T-cell (primary cell): ENCODE measurements around the gene ATP6V0E2. TPM values are rescaled to one million over a fixed set of nuclear protein-coding genes. Genes with fewer than 3 reads are reported as not detected.
A peak's percentile ranks its signal among the peaks of the same experiment; 100 is the strongest.

Experiments
- ATAC-seq, 4 experiments: fragments of 200-7000 bp in 3 of 4; fragments of 150-1000 bp in 1 of 4; cut with Tn5 transposase; replicated peaks in 1 of 4; 1 replicate in 3 of 4; 2 replicates in 1 of 4; pipeline ENCODE4 v1.10.0; 2021; ENCODE audit warnings: moderate library complexity in 3 of 4, mild to moderate bottlenecking in 2 of 4, moderate number of reproducible peaks in 1 of 4
- CTCF ChIA-PET, 2 donors: fragments of 300-600 bp; sonication (Branson Sonifier 250); formaldehyde crosslinking; loops; one replicate each; lab custom pipeline; 2022; ENCODE audit warnings: antibody characterized with exemption in 2 of 2; lab: Charles Lee
- POLR2A ChIA-PET, 2 donors: fragments of 300-600 bp; sonication (Branson Sonifier 250); formaldehyde crosslinking; loops; one replicate each; lab custom pipeline; 2022; ENCODE audit warnings: antibody characterized with exemption in 2 of 2; lab: Charles Lee
- DNase-seq, 35 experiments: peaks; one replicate each; pipeline versions ENCODE4 v3.0.0 to v3.0.0-alpha.2; 2013 to 2023
- H3K27ac ChIP-seq: one replicate; pipeline ENCODE4 v1.5.1; 2013; ENCODE audit warnings: low read length
- H3K27me3 ChIP-seq, 2 experiments: replicated peaks in 1 of 2; 1 replicate in 1 of 2; 2 replicates in 1 of 2; pipeline versions ENCODE4 v1.6.1 to v1.7.0; 2013; ENCODE audit warnings: low read length in 1 of 2, mixed read lengths in 1 of 2; ENCODE audit not compliant: control insufficient read depth in 2 of 2, insufficient read depth in 2 of 2; ENCODE audit errors: extremely low read depth in 1 of 2
- H3K36me3 ChIP-seq, 2 donors: 1 replicate in 1 of 2; 2 replicates in 1 of 2; pipeline versions ENCODE4 v1.6.1 to v1.7.0; 2013; ENCODE audit warnings: low read length in 1 of 2; ENCODE audit not compliant: control insufficient read depth in 2 of 2, insufficient read depth in 1 of 2; ENCODE audit errors: extremely low read depth in 1 of 2
- H3K4me1 ChIP-seq, 2 experiments: 1 replicate in 1 of 2; 2 replicates in 1 of 2; pipeline versions ENCODE4 v1.6.1 to v1.7.0; 2013; ENCODE audit warnings: low read length in 2 of 2, mixed read lengths in 1 of 2; ENCODE audit not compliant: insufficient read depth in 2 of 2, control insufficient read depth in 1 of 2; ENCODE audit errors: extremely low read depth in 1 of 2
- H3K4me3 ChIP-seq, 2 donors: 1 replicate in 1 of 2; 2 replicates in 1 of 2; pipeline versions ENCODE4 v1.5.1 to v1.7.0; 2013; ENCODE audit warnings: mild to moderate bottlenecking in 2 of 2, low read length in 1 of 2, moderate library complexity in 1 of 2; ENCODE audit not compliant: control insufficient read depth in 1 of 2; ENCODE audit errors: extremely low read depth in 1 of 2
- H3K9me3 ChIP-seq: 2 replicates; pipeline ENCODE4 v1.7.0; 2013
- H3K27ac Mint-ChIP-seq, 2 donors: one replicate each; pipeline ENCODE4 v1.8.0; 2020 to 2021; ENCODE audit warnings: mild to moderate bottlenecking in 2 of 2, mixed read lengths in 2 of 2
- H3K27me3 Mint-ChIP-seq, 2 donors: one replicate each; pipeline ENCODE4 v1.8.0; 2021 to 2022; ENCODE audit warnings: mixed read lengths in 2 of 2
- H3K36me3 Mint-ChIP-seq: one replicate; pipeline ENCODE4 v1.8.0; 2021; ENCODE audit warnings: mixed read lengths
- H3K4me1 Mint-ChIP-seq, 3 donors: one replicate each; pipeline ENCODE4 v1.8.0; 2020 to 2022; ENCODE audit warnings: mixed read lengths in 3 of 3, mild to moderate bottlenecking in 1 of 3
- H3K4me3 Mint-ChIP-seq, 3 donors: one replicate each; pipeline ENCODE4 v1.8.0; 2020 to 2022; ENCODE audit warnings: mild to moderate bottlenecking in 3 of 3, mixed read lengths in 3 of 3, moderate library complexity in 3 of 3
- H3K9me3 Mint-ChIP-seq, 3 donors: one replicate each; pipeline ENCODE4 v1.8.0; 2020 to 2022; ENCODE audit warnings: mixed read lengths in 3 of 3
- WGBS: methylation state at CpG from one replicate; pipeline ENCODE4 v1.1.5; 2013; ENCODE audit warnings: missing lambda C conversion rate; ENCODE audit not compliant: insufficient coverage; 5-methylcytosine and 5-hydroxymethylcytosine counted together
- total RNA-seq, 35 experiments: library from RNA in 6 of 35; stranded (reverse) in 6 of 35; fragments of 120-200 nt in 1 of 35; gene quantifications; one replicate each; pipeline versions ENCODE4 v1.2.1 to v1.2.4 and lab custom pipeline; 2013 to 2026

The ATP6V0E2 gene
- total RNA-seq, 5 donors from 2014 or later (not counting 1 experiment from before 2014, with no cell fraction given): 48.5 to 79.4 (median 63.9) TPM

GRCh38 chr7:149845257-149845980 lies 28.4 kb upstream of the ATP6V0E2 start:
- WGBS: 91% methylated on average over 3 of the region's 5 CpGs
- H3K4me3 ChIP-seq: no peak overlapping the region
- H3K27ac Mint-ChIP-seq: peak overlapping the region; percentile 58 to 71
- peaks cover 55 to 73% (median 63%) of the 10 kb centered on the region in 3 donors for H3K4me1 Mint-ChIP-seq
- no peak for DNase-seq
- H3K36me3 ChIP-seq: peaks cover 6 to 30% of the 10 kb centered on the region in 2 donors
- H3K9me3 ChIP-seq: no peaks in the 10 kb centered on the region
- H3K27me3 Mint-ChIP-seq: no peaks in the 10 kb centered on the region
- H3K4me3 Mint-ChIP-seq: peak overlapping the region in 1 of 3 donors; percentile 1
- peaks cover 16% of the 10 kb centered on the region for H3K36me3 Mint-ChIP-seq
- ATAC-seq: peak in 2 of 4 experiments; percentile 37 to 40
- H3K9me3 Mint-ChIP-seq: no peaks in the 10 kb centered on the region
- POLR2A ChIA-PET: no interaction called here
- H3K27me3 ChIP-seq: no peaks in the 10 kb centered on the region
- CTCF ChIA-PET: no interaction called here
- no peak overlapping the region for H3K27ac ChIP-seq
- H3K4me1 ChIP-seq: peaks cover 15 to 30% of the 10 kb centered on the region in 2 experiments

GRCh38 chr7:149846021-149846420 lies 27.7 kb upstream of the ATP6V0E2 start:
- H3K4me1 ChIP-seq: peaks cover 15 to 28% of the 10 kb centered on the region in 2 experiments
- ChIA-PET POLR2A (interaction anchor here in 1 of 2 donors (0.7 kb wide), 1 partner anchor 27 kb away, joined by 3 read pairs; no protein-coding TSS in a partner anchor), CTCF (no interaction called here)
- H3K9me3 Mint-ChIP-seq: no peaks in the 10 kb centered on the region
- H3K36me3 Mint-ChIP-seq: peaks cover 16% of the 10 kb centered on the region
- H3K4me1 Mint-ChIP-seq: peaks cover 53 to 75% (median 63%) of the 10 kb centered on the region in 3 donors
- H3K27me3 ChIP-seq: no peaks in the 10 kb centered on the region
- peak overlapping the region; percentile 58 to 71 for H3K27ac Mint-ChIP-seq
- peaks cover 6 to 31% of the 10 kb centered on the region in 2 donors for H3K36me3 ChIP-seq
- H3K27ac ChIP-seq: no peak overlapping the region
- H3K4me3 ChIP-seq: no peak overlapping the region
- no peak for DNase-seq
- H3K27me3 Mint-ChIP-seq: no peaks in the 10 kb centered on the region
- 97% methylated on average over 8 of the region's 9 CpGs for WGBS
- no peaks in the 10 kb centered on the region for H3K9me3 ChIP-seq
- peak overlapping the region in 1 of 3 donors; percentile 1 for H3K4me3 Mint-ChIP-seq
- no peak for ATAC-seq

- POLR2A ChIA-PET: interaction anchor here in 1 of 2 donors (0.7 kb wide), 1 partner anchor 26 kb away, joined by 3 read pairs; no protein-coding TSS in a partner anchor
- Mint-ChIP-seq H3K4me1 (peaks cover 48 to 71% (median 58%) of the 10 kb centered on the region in 3 donors), H3K9me3 (no peaks in the 10 kb centered on the region), H3K4me3 (peak overlapping the region in 1 of 3 donors; percentile 1), H3K27ac (peak overlapping the region in 1 of 2 donors; percentile 71), H3K36me3 (peaks cover 17% of the 10 kb centered on the region), H3K27me3 (no peaks in the 10 kb centered on the region)
- DNase-seq (no peak), ATAC-seq (no peak)
- Histone ChIP-seq H3K4me1 (peaks cover 15 to 28% of the 10 kb centered on the region in 2 experiments), H3K27ac (no peak overlapping the region), H3K4me3 (no peak overlapping the region), H3K27me3 (no peaks in the 10 kb centered on the region), H3K9me3 (no peaks in the 10 kb centered on the region), H3K36me3 (peaks cover 6 to 31% of the 10 kb centered on the region in 2 donors)
- 83% methylated on average over 1 of the region's 3 CpGs for WGBS
- CTCF ChIA-PET: interaction anchor here in 1 of 2 donors (0.6 kb wide), 1 partner anchor 1165 kb away, joined by 3 read pairs; no protein-coding TSS in a partner anchor
Measured at GRCh38 chr7:149846436-149847046, 27.2 kb upstream of the ATP6V0E2 start.

GRCh38 chr7:149849174-149849573 lies 24.6 kb upstream of the ATP6V0E2 start:
- H3K27ac ChIP-seq: no peak overlapping the region
- H3K27ac Mint-ChIP-seq: no peak overlapping the region
- no peaks in the 10 kb centered on the region for H3K9me3 ChIP-seq
- CTCF ChIA-PET: interaction anchor here (0.5 to 1.3 kb wide), 4 partner anchors 9 to 34 kb away, joined by 3 to 8 read pairs (median 4); no protein-coding TSS in a partner anchor
- H3K4me1 ChIP-seq: peaks cover 15 to 28% of the 10 kb centered on the region in 2 experiments
- no peaks in the 10 kb centered on the region for H3K27me3 Mint-ChIP-seq
- H3K4me1 Mint-ChIP-seq: peaks cover 42 to 57% (median 42%) of the 10 kb centered on the region in 3 donors
- ATAC-seq (no peak), DNase-seq (no peak)
- H3K4me3 Mint-ChIP-seq: peak overlapping the region in 1 of 3 donors; percentile 47
- WGBS: 83% methylated on average over 1 of the region's 6 CpGs
- POLR2A ChIA-PET: interaction anchor here (0.6 to 0.7 kb wide), 2 partner anchors 1114 to 1256 kb away, joined by 3 to 12 read pairs; no protein-coding TSS in a partner anchor
- peaks cover 28% of the 10 kb centered on the region for H3K36me3 Mint-ChIP-seq
- H3K9me3 Mint-ChIP-seq: no peaks in the 10 kb centered on the region
- H3K4me3 ChIP-seq: no peak overlapping the region
- H3K27me3 ChIP-seq: no peaks in the 10 kb centered on the region
- H3K36me3 ChIP-seq: peaks cover 6 to 39% of the 10 kb centered on the region in 2 donors

GRCh38 chr7:149850007-149850594 lies 23.7 kb upstream of the ATP6V0E2 start:
- H3K4me1 Mint-ChIP-seq: peaks cover 42 to 58% (median 42%) of the 10 kb centered on the region in 3 donors
- no peaks in the 10 kb centered on the region for H3K27me3 Mint-ChIP-seq
- Histone ChIP-seq H3K9me3 (no peaks in the 10 kb centered on the region), H3K4me3 (no peak overlapping the region), H3K4me1 (peaks cover 24 to 27% of the 10 kb centered on the region in 2 experiments), H3K27me3 (no peaks in the 10 kb centered on the region), H3K27ac (no peak overlapping the region), H3K36me3 (peaks cover 4 to 34% of the 10 kb centered on the region in 2 donors)
- peak overlapping the region in 1 of 3 donors; percentile 47 for H3K4me3 Mint-ChIP-seq
- no peak for ATAC-seq
- peaks cover 28% of the 10 kb centered on the region for H3K36me3 Mint-ChIP-seq
- no peaks in the 10 kb centered on the region for H3K9me3 Mint-ChIP-seq
- ChIA-PET CTCF (interaction anchor here in 1 of 2 donors (0.6 to 1.3 kb wide), 2 partner anchors 33 to 693 kb away, joined by 3 to 4 read pairs; no protein-coding TSS in a partner anchor), POLR2A (no interaction called here)
- 74% methylated on average over 11 of the region's 16 CpGs for WGBS
- H3K27ac Mint-ChIP-seq: peak overlapping the region; percentile 15 to 44
- peak in 1 of 35 experiments; percentile 20 for DNase-seq

GRCh38 chr7:149850716-149851115 lies 23.1 kb upstream of the ATP6V0E2 start:
- no peaks in the 10 kb centered on the region for H3K9me3 Mint-ChIP-seq
- H3K4me3 ChIP-seq: no peak overlapping the region
- peaks cover 42 to 58% (median 45%) of the 10 kb centered on the region in 3 donors for H3K4me1 Mint-ChIP-seq
- H3K27me3 Mint-ChIP-seq: no peaks in the 10 kb centered on the region
- POLR2A ChIA-PET: no interaction called here
- CTCF ChIA-PET: interaction anchor here (0.5 to 0.6 kb wide), 2 partner anchors 79 to 693 kb away, joined by 3 to 4 read pairs; no protein-coding TSS in a partner anchor
- 96% methylated on average over 4 of the region's 4 CpGs for WGBS
- peaks cover 4 to 32% of the 10 kb centered on the region in 2 donors for H3K36me3 ChIP-seq
- no peaks in the 10 kb centered on the region for H3K9me3 ChIP-seq
- peaks cover 28 to 31% of the 10 kb centered on the region in 2 experiments for H3K4me1 ChIP-seq
- peak overlapping the region in 1 of 2 donors; percentile 34 for H3K27ac Mint-ChIP-seq
- H3K27ac ChIP-seq: no peak overlapping the region
- DNase-seq (no peak), ATAC-seq (no peak)
- no peak overlapping the region for H3K4me3 Mint-ChIP-seq
- peaks cover 27% of the 10 kb centered on the region for H3K36me3 Mint-ChIP-seq
- no peaks in the 10 kb centered on the region for H3K27me3 ChIP-seq
